ENCODE measurements around the gene IL17RC.
A peak's percentile ranks its signal among the peaks of the same experiment; 100 is the strongest.
"Not testable (repeated sequence)": the region's sequence is repeated elsewhere in the genome, so short reads cannot be mapped to it uniquely, and the experiment has no call there.

IL17RC gene

GRCh38 chr3:9895715-9896114, 21.2 kb upstream of the IL17RC start:
- DNase-seq (ENCODE audit: low spot score) = not testable (repeated sequence)

GRCh38 chr3:9896755-9897407, 20.0 kb upstream of the IL17RC start:
- not testable (repeated sequence) for DNase-seq (ENCODE audit: low spot score)

GRCh38 chr3:9897408-9898372, 19.2 kb upstream of the IL17RC start:
- no peak for DNase-seq (ENCODE audit: low spot score)

- no peak for DNase-seq (ENCODE audit: low spot score)
These were observed 18.2 kb upstream of the IL17RC start for GRCh38 chr3:9898467-9899241.

GRCh38 chr3:9899289-9899791, 17.6 kb upstream of the IL17RC start:
- DNase-seq (ENCODE audit: low spot score) = no peak

- not testable (repeated sequence) for DNase-seq (ENCODE audit: low spot score)
These were observed 15.9 kb upstream of the IL17RC start for GRCh38 chr3:9900965-9901415.

GRCh38 chr3:9901967-9902366, 14.9 kb upstream of the IL17RC start:
- DNase-seq (ENCODE audit: low spot score) = peak; percentile 31

GRCh38 chr3:9902372-9903237, 14.3 kb upstream of the IL17RC start, which contains the start of gene IL17RE:
IL17RE (plus strand) TSS chr3:9902848; CDS start chr3:9902933, 85 bp downstream.
- DNase-seq (ENCODE audit: low spot score) = no peak

- no peak for DNase-seq (ENCODE audit: low spot score)
These were observed 13.7 kb upstream of the IL17RC start for GRCh38 chr3:9903238-9903624.

GRCh38 chr3:9903904-9904303, 13.0 kb upstream of the IL17RC start:
- no peak for DNase-seq (ENCODE audit: low spot score)

- DNase-seq (ENCODE audit: low spot score) = no peak
These were observed 10.4 kb upstream of the IL17RC start for GRCh38 chr3:9906480-9906879.

- no peak for DNase-seq (ENCODE audit: low spot score)
These were observed 8.6 kb upstream of the IL17RC start for GRCh38 chr3:9908286-9908685.

GRCh38 chr3:9909221-9910013, 7.5 kb upstream of the IL17RC start:
- DNase-seq (ENCODE audit: low spot score) = no peak

GRCh38 chr3:9911863-9912262, 5.0 kb upstream of the IL17RC start:
- DNase-seq (ENCODE audit: low spot score) = no peak

GRCh38 chr3:9912294-9912935, 4.5 kb upstream of the IL17RC start:
- DNase-seq (ENCODE audit: low spot score) = peak; percentile 65

- DNase-seq (ENCODE audit: low spot score) = no peak
These were observed 3.3 kb upstream of the IL17RC start for GRCh38 chr3:9913601-9914000.

GRCh38 chr3:9914011-9914410, 2.9 kb upstream of the IL17RC start:
- DNase-seq (ENCODE audit: low spot score) = no peak

GRCh38 chr3:9914559-9915253, 2.2 kb upstream of the IL17RC start:
- no peak for DNase-seq (ENCODE audit: low spot score)

All from CD4-positive, alpha-beta T cell treated with Interleukin-2 at 100 ng/mL for 4 hours (primary cell).